WI38 (cell line): ENCODE data around the gene HSPG2.

ENCODE experiments used
- H3K4me3 ChIP-seq: 2 replicates; pipeline ENCODE4 v1.5.1; 2011; ENCODE audit warnings: low read depth, mild to moderate bottlenecking, control low read depth, low read length
- TF ChIP-seq, protein P1 (sequence below): IDR thresholded peaks from 2 replicates; pipeline ENCODE4 v1.5.1; 2012; ENCODE audit warnings: low read depth, mild to moderate bottlenecking, control low read depth, low read length

HSPG2 gene

DNA sequence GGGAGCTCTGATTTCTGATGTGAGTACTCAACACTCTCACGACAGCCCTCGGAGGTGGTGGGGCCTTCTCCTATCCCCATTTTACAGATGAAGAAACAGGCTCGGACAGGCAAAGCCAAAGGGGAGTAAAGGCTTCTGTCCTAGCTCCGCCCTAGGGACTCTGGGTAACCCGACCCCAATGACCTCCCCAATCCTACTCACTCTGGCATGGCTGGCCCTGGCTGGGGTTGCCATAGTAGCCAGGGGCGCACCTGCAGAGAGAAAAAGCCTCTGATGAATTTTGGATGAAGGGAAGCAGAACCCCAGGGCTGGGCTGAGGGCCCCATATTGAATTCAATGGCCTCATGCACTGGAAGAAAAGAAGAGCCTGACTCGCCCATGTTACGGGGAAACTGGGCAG lies 63.9 kb downstream of the HSPG2 start:
- TF ChIP-seq, protein P1, sequence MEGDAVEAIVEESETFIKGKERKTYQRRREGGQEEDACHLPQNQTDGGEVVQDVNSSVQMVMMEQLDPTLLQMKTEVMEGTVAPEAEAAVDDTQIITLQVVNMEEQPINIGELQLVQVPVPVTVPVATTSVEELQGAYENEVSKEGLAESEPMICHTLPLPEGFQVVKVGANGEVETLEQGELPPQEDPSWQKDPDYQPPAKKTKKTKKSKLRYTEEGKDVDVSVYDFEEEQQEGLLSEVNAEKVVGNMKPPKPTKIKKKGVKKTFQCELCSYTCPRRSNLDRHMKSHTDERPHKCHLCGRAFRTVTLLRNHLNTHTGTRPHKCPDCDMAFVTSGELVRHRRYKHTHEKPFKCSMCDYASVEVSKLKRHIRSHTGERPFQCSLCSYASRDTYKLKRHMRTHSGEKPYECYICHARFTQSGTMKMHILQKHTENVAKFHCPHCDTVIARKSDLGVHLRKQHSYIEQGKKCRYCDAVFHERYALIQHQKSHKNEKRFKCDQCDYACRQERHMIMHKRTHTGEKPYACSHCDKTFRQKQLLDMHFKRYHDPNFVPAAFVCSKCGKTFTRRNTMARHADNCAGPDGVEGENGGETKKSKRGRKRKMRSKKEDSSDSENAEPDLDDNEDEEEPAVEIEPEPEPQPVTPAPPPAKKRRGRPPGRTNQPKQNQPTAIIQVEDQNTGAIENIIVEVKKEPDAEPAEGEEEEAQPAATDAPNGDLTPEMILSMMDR = no peak

DNA sequence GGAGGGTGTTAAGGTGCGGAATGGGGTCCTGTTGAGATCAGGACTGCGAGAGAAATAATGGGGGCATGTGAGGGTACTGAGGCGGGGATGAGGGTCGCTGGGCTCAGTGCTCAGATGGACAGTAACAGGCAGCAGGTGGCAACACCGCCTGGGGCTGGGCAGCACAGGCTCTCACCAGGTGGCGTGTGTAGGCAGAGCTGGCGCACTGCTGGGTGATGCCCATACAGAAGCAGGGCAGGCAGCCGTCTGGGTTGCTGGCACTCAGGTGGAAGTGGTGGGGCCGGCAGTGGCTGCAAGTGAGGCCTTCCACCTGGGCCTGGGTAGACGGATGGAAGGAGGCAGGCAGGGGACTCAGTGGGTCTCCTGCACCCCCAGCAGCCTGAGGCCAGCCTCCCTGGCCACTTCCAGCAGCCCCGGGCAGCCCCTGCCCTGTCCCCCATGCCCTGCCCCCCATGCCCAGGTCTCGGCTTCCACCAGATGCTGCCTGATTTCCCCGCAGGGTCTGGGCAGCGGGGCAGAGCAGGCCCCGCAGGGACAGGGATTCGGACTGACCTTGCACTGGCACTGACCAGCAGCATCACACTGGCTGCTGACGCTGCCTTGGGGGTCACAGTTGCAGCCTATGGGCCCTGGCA lies 64.5 kb downstream of the HSPG2 start:
- TF ChIP-seq, protein P1 = no peak
- H3K4me3 ChIP-seq = no peak overlapping the region

More for the DNA sequence above, 63.9 kb downstream of the HSPG2 start:
- H3K4me3 ChIP-seq = no peak overlapping the region

DNA sequence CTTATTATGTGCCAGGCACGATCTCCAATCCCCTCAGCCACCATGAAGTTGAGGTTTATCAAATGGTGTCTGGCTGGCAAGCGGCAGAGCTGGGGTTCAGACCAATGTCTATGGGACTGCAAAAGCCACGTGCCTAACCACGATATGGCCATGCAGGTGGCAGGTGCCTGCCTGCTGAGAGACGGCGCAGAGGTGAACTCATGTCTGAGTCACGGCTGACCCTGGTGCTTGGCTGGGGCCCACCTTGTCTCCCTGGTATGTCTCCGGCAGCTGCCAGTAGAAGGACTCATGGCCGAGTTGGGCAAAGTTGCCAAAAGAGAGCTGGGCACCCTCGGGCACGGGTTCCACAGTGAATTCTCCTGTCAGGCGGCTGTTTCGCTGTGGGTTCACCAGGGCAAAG lies 65.2 kb downstream of the HSPG2 start:
- TF ChIP-seq, protein P1 = no peak
- no peak overlapping the region for H3K4me3 ChIP-seq

DNA sequence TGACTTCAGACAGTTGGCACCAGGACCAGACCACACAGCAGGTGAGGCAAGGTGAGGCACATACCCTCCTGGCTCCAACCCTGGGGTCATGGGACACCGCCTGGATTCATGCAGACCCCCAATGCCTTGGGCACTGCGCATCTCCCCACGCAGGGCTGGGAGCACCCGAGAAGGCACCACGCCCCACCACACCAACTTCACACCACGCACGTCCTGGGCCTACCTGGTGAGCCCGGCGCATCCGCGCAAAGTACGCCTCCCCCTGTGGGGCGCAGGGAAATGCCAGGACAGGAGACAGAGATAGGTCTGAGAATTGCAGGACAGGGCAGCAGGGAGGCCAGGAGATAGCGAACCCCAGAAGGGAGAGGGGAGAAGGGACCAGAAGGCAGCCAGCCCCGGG lies 66.5 kb downstream of the HSPG2 start:
- H3K4me3 ChIP-seq = no peak overlapping the region
- TF ChIP-seq, protein P1 = no peak

DNA sequence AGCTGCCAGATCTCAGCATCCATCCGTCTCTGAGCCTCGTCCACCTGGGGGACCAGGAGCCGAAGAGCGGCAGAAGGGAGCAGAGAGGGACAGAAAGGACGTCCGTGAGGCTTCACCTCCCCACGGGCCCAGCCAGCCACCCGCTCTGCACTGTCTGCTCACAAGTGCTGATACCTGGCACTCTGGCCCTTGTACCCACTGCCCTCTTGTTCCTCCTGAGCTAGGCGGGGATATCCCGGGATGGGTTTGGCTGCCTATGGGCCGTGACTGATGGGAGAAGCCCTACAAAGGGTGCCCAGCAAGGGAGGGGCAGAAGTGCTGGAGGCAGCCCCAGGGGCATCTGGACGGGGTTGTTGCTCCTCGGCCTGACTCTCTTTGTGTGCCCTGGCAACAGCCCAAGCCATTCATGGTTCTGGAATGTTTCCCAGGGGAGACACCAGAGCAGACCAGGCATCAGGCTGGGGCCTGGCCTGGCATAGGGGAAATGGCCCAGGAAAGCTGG lies 67.4 kb downstream of the HSPG2 start:
- H3K4me3 ChIP-seq = no peak overlapping the region
- TF ChIP-seq, protein P1 = no peak

DNA sequence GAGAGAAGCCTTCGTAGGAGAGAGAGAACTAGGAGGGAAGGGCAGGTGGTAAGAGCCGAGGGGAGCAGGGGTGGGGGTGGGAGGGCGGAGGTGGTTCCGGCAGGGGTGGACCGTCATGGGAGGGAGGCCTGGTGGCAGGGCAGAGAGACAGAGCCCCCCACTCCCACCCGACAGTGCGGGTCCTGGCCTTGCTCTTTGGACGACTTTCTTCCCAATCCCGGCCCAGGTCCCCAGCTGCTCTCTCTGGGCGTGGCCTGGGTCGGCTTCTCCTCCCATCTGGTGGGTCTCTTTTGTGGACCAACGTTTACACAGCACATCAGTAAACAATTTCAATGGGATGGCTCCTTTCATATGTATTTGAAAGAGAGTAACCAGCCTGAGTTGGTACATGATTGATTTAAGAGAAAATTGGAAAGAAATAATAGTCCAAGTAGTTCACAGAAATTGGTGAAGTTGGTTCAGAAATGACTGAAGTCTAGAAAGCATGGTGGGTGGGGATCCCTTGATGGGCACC lies 68.1 kb downstream of the HSPG2 start:
- TF ChIP-seq, protein P1 = no peak
- no peak overlapping the region for H3K4me3 ChIP-seq

DNA sequence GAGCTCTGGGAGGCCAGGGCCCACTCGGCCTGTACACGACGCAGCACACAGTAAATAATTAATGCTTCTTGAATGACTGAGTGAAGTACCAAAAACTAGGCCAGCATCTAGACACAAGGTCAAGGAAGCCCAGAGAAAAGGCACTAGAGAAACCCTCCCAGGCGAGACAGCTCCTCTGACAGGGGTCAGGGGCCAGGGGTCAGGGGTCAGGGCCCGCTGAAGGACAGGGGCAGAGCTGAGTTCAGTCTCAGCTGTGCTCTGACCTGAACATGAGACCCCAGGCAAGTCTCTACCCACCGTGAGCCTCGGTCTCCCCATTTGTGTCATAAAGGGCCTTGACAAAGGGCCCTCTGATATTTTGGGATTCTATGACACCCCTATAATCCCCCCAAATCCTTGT lies 68.6 kb downstream of the HSPG2 start:
- H3K4me3 ChIP-seq = no peak overlapping the region
- TF ChIP-seq, protein P1 = no peak
